Measurements from ENCODE around the gene PCCA. TPM values are rescaled to one million over a fixed set of nuclear protein-coding genes. Genes with fewer than 3 reads are reported as not detected.
A peak's percentile ranks its signal among the peaks of the same experiment; 100 is the strongest.

The PCCA gene
- polyA plus RNA-seq, 2 of the 4 experiments (the other 2 are of a cell fraction) = 13.2 to 13.7 TPM

GRCh38 chr13:100403675-100404074 is 314.8 kb downstream of the PCCA start:
- no peak for ATAC-seq
- no peak for FAIRE-seq
- no peaks in the 10 kb centered on the region for H3K4me1 ChIP-seq

GRCh38 chr13:100409132-100409531 is 320.2 kb downstream of the PCCA start:
- Histone ChIP-seq H3K9me3 (peaks cover 35% of the 10 kb centered on the region), H3K27ac (no peak overlapping the region), H3K4me1 (no peaks in the 10 kb centered on the region), H3K4me3 (no peak overlapping the region), H3K4me2 (no peak overlapping the region)
- FAIRE-seq (no peak), DNase-seq (ENCODE audit: low read depth in 1 of 2, low spot score in 1 of 2) (peak in 1 of 2 experiments; percentile 28), ATAC-seq (no peak)
- 82% methylated on average over 5 of the region's 5 CpGs for WGBS (ENCODE audit: missing lambda C conversion rate)
- ChIA-PET CTCF (no interaction called here), POLR2A (no interaction called here)
- TF ChIP-seq HMGXB4 (CRISPR knock-in tag; IDR thresholded peaks at IDR 0.05; ENCODE audit: borderline replicate concordance) = no peak
- no peak for TF ChIP-seq RNF2 (IDR thresholded peaks at IDR 0.05; ENCODE audit: borderline replicate concordance, low read depth)
- no peak for TF ChIP-seq TFCP2L1 (CRISPR knock-in tag; IDR thresholded peaks at IDR 0.05)
- TF ChIP-seq CHD2 (IDR thresholded peaks at IDR 0.05; ENCODE audit: low read length, partially characterized antibody) = no peak
- no peak for TF ChIP-seq POLR2AphosphoS2 (conservative IDR thresholded peaks at IDR 0.05; ENCODE audit: low read length)
- no peak for TF ChIP-seq MAZ (IDR thresholded peaks at IDR 0.05; ENCODE audit: borderline replicate concordance, low read depth, low read length)
- TF ChIP-seq HES2 (IDR thresholded peaks at IDR 0.05) = no peak
- no peak for TF ChIP-seq SMC3 (IDR thresholded peaks at IDR 0.05)
- no peak for TF ChIP-seq ELK1 (IDR thresholded peaks at IDR 0.05; ENCODE audit: low read depth, low read length)
- no peak for TF ChIP-seq HOXB13 (CRISPR knock-in tag; IDR thresholded peaks at IDR 0.05; ENCODE audit: low read depth)

More at GRCh38 chr13:100403675-100404074, 314.8 kb downstream of the PCCA start:
- CTCF ChIA-PET = interaction anchor here (1.0 kb wide), 1 partner anchor 58 kb away, joined by 3 read pairs; no protein-coding TSS in a partner anchor
- no peak for DNase-seq (ENCODE audit: low read depth in 1 of 2, low spot score in 1 of 2)
- H3K27ac ChIP-seq = no peak overlapping the region
- no peak overlapping the region for H3K4me2 ChIP-seq
- peaks cover 7% of the 10 kb centered on the region; the same call in 2 of the 3 replicates for H3K9me3 ChIP-seq
- WGBS (ENCODE audit: missing lambda C conversion rate) = 91% methylated on average over 6 of the region's 6 CpGs
- POLR2A ChIA-PET = no interaction called here
- TF ChIP-seq TFCP2L1 (CRISPR knock-in tag; IDR thresholded peaks at IDR 0.05) (no peak), ZNF302 (CRISPR knock-in tag; IDR thresholded peaks at IDR 0.05) (no peak), HOXB13 (CRISPR knock-in tag; IDR thresholded peaks at IDR 0.05; ENCODE audit: low read depth) (no peak), E2F6 (IDR thresholded peaks at IDR 0.05; ENCODE audit: borderline replicate concordance, low read depth) (no peak), NFE2L2 (conservative IDR thresholded peaks at IDR 0.05; ENCODE audit: low read length) (no peak), POLR2AphosphoS2 (conservative IDR thresholded peaks at IDR 0.05; ENCODE audit: low read length) (no peak), ZFP36 (IDR thresholded peaks at IDR 0.05; ENCODE audit: borderline replicate concordance, partially characterized antibody) (no peak), TP53 (CRISPR knock-in tag; IDR thresholded peaks at IDR 0.05) (no peak), MYC (IDR thresholded peaks at IDR 0.05; ENCODE audit: borderline replicate concordance, low read length) (no peak), HOXA7 (CRISPR knock-in tag; IDR thresholded peaks at IDR 0.05) (no peak), FOXS1 (CRISPR knock-in tag; IDR thresholded peaks at IDR 0.05) (no peak), SMC3 (IDR thresholded peaks at IDR 0.05) (no peak), POLR2A (IDR thresholded peaks at IDR 0.05; ENCODE audit: low read length) (no peak), CBX2 (IDR thresholded peaks at IDR 0.05; ENCODE audit: borderline replicate concordance, low read depth) (no peak), BHLHE40 (IDR thresholded peaks at IDR 0.05; ENCODE audit: low read depth, low read length) (no peak), CHD4 (IDR thresholded peaks at IDR 0.05; ENCODE audit: borderline replicate concordance) (no peak)
- no peak overlapping the region for H3K4me3 ChIP-seq

All from A549 (cell line).